Central memory CD8-positive, alpha-beta T cell (primary cell): ENCODE results near the gene SLC24A1.

ENCODE experiments used
- ATAC-seq: fragments of 150-1000 bp; cut with Tn5 transposase; replicated peaks from 2 replicates; pipeline ENCODE4 v1.10.0; 2022; ENCODE audit warnings: mild to moderate bottlenecking, moderate FRiP score, moderate number of reproducible peaks; ENCODE audit not compliant: poor library complexity, severe bottlenecking; ENCODE audit errors: extremely low read depth
- DNase-seq, 2 donors: peaks; one replicate each; pipeline ENCODE4 v3.0.0; 2021; ENCODE audit warnings: low spot score in 2 of 2
- H3K27ac Mint-ChIP-seq: one replicate; pipeline ENCODE4 v1.8.0; 2022; ENCODE audit warnings: low read depth, mild to moderate bottlenecking, moderate library complexity, mixed read lengths
- H3K27me3 Mint-ChIP-seq: one replicate; pipeline ENCODE4 v1.8.0; 2022; ENCODE audit warnings: mixed read lengths
- H3K36me3 Mint-ChIP-seq: one replicate; pipeline ENCODE4 v1.8.0; 2022; ENCODE audit warnings: mild to moderate bottlenecking, moderate library complexity, mixed read lengths; ENCODE audit not compliant: insufficient read depth
- H3K4me1 Mint-ChIP-seq: one replicate; pipeline ENCODE4 v1.8.0; 2022; ENCODE audit warnings: mixed read lengths
- H3K4me3 Mint-ChIP-seq: one replicate; pipeline ENCODE4 v1.8.0; 2022; ENCODE audit warnings: mild to moderate bottlenecking, moderate library complexity, mixed read lengths
- H3K9me3 Mint-ChIP-seq: one replicate; pipeline ENCODE4 v1.8.0; 2022; ENCODE audit warnings: mixed read lengths

SLC24A1 gene

DNA sequence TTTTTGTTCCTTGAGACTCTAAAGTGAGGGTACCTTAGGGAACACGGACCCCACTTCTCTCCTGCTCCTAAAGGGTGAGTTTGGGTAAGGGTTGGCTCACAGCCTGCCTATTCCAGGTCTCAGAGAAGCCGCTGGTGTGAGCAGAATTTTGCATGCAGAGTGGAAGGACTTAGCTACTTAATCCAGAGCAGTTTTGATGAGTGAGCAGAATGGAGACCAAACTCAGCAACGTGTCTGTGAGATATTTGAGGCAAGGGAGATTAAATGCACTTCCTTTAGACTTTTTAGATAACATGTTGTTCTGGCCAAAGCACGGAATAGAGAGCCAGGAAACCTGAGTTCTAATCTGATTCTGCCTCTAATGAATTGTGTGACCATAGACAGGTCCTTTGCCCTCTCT is 5.1 kb downstream of the SLC24A1 start:
- DNase-seq = no peak
- Mint-ChIP-seq H3K27me3 (no peaks in the 10 kb centered on the region), H3K4me1 (peaks cover 14% of the 10 kb centered on the region), H3K36me3 (peaks cover 1% of the 10 kb centered on the region), H3K9me3 (no peaks in the 10 kb centered on the region), H3K27ac (no peak overlapping the region), H3K4me3 (no peak overlapping the region)
- no peak for ATAC-seq

DNA sequence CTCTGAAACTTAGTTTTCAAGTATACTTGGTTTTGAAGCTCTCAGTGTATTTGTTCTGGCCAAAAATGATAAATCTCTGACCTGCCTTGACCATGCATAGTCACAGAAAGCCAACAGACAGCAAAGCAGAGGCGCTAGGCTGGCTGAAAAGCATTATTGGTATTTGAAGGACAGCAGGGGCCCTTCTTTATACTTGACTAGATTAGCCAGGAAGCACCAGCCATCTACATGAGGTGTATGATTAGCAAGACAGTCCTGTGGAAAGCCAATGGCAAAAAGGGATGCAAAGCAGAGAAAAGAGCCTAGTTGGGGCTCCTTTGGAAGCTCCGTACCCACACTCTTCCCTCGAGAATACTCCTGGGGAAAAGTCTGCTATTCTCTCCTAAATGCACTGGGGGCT is 7.8 kb downstream of the SLC24A1 start:
- Mint-ChIP-seq H3K36me3 (peaks cover 1% of the 10 kb centered on the region), H3K9me3 (no peaks in the 10 kb centered on the region), H3K27me3 (no peaks in the 10 kb centered on the region), H3K4me3 (no peak overlapping the region), H3K27ac (no peak overlapping the region), H3K4me1 (peaks cover 31% of the 10 kb centered on the region)
- no peak for ATAC-seq
- no peak for DNase-seq

DNA sequence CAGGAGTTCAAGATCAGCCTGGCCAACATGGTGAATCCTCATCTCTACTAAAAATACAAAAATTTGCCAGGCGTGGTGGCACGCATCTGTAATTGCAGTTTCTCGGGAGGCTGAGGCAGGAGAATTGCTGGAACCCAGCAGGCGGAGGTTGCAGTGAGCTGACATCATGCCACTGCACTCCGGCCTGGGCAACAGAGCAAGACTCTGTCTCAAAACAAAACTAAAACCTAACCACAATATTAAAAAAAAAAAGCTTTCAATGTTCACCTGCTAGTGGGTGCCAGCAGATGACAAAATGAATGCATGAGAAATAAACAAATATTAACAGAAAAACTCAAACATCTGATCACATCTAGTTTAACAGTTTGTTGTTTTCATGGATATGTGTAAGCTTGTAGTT is 9.0 kb downstream of the SLC24A1 start:
- H3K9me3 Mint-ChIP-seq = no peaks in the 10 kb centered on the region
- peaks cover 31% of the 10 kb centered on the region for H3K4me1 Mint-ChIP-seq
- ATAC-seq (no peak), DNase-seq (no peak)
- H3K4me3 Mint-ChIP-seq = peak overlapping the region; percentile 69
- no peaks in the 10 kb centered on the region for H3K27me3 Mint-ChIP-seq
- H3K27ac Mint-ChIP-seq = peak overlapping the region; percentile 83
- peaks cover 4% of the 10 kb centered on the region for H3K36me3 Mint-ChIP-seq

DNA sequence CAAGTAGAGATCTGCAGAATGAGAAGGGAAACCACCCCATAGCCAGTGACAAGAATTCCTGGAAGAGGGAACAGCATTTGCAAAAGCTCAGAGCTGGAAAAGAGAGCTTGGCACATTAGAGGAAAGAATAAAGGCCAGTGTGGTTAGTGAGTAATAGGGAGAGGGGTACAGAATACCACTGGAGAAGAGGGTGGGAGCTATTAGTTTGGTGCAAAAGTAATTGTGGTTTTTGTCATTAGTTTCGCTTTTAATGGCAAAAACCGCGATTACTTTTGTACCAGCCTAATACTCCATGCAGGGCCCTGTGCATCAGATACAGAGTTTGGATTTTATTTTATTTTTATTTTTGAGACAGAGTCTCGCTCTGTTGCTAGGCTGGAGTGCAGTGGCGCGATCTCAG is 9.8 kb downstream of the SLC24A1 start:
- ATAC-seq (peak; percentile 46), DNase-seq (no peak)
- Mint-ChIP-seq H3K27ac (peak overlapping the region; percentile 83), H3K4me3 (peak overlapping the region; percentile 69), H3K27me3 (no peaks in the 10 kb centered on the region), H3K9me3 (no peaks in the 10 kb centered on the region), H3K36me3 (peaks cover 4% of the 10 kb centered on the region), H3K4me1 (peaks cover 31% of the 10 kb centered on the region)

DNA sequence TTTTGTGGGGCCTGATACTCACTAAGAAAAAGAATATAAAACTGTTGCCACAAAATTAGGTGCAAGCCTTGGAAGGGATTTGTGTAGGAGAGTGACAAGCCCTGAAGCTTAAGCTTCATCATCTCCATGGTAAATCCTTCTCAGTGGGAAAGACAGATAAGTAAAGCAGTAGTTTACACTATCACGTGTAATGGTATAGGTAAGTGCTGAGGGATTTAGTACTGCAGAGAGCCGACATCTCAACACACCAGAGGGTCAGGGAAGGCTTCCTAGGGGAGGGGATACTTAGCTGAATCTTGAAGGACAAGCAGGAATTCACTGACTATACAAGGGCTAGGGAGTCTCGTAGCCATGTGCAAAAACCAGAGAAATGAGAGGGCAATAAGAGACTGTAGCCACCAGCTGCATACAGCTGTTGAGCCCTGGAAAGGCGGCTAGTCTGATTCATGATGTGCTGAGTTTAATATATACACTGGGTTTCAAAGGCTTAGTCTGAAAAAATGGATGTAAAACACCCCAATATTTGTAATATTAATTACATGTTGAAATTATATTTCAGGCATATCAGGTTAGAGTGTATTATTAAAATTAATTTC is 11.1 kb downstream of the SLC24A1 start:
- Mint-ChIP-seq H3K27ac (no peak overlapping the region), H3K27me3 (no peaks in the 10 kb centered on the region), H3K36me3 (peaks cover 4% of the 10 kb centered on the region), H3K9me3 (no peaks in the 10 kb centered on the region), H3K4me3 (no peak overlapping the region), H3K4me1 (peaks cover 31% of the 10 kb centered on the region)
- no peak for DNase-seq
- ATAC-seq = no peak

DNA sequence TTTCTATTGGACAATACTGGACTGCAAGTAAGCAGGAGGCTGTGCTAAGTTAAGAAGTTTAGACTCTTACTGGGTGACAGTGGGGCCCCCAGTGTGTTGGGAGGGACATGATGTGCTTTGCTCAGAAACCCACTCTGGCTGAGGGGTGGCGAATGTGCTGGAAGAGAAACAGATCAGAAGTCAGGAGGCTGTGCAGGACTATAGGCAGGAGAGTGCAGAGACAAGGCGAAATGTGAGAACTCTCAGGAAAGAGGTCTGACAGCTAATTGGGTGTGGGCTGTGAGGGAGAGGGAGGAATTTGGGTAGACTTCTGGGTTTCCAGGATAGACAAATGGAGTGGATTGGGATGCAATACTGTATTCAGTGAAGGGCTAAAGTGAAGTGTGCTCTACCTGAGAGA is 12.0 kb downstream of the SLC24A1 start:
- Mint-ChIP-seq H3K27ac (peak overlapping the region; percentile 54), H3K9me3 (no peaks in the 10 kb centered on the region)

DNA sequence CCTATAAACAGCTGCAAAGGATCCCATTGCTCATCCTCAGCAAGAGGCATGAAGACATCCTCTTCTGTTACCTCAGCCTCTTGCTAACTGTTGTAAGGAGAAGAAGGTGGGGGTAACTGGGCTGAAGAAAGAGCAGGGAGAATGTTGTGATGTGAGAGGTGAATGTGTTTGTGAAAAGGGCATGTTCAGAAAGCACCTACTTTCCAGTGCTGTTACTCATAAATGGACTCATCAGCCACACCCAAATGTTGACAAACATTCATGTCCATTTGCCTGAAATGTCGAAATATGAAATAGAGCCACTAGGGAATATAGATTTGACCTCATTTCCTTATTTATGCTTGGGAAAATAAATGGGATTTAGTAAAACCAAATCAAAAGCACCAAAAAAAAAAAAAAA is 12.6 kb downstream of the SLC24A1 start:
- peaks cover 4% of the 10 kb centered on the region for H3K36me3 Mint-ChIP-seq
- ATAC-seq = no peak
- no peaks in the 10 kb centered on the region for H3K27me3 Mint-ChIP-seq
- H3K4me1 Mint-ChIP-seq = peaks cover 37% of the 10 kb centered on the region
- DNase-seq = no peak
- no peak overlapping the region for H3K27ac Mint-ChIP-seq
- H3K4me3 Mint-ChIP-seq = no peak overlapping the region
- H3K9me3 Mint-ChIP-seq = no peaks in the 10 kb centered on the region

More for the DNA sequence above, 12.0 kb downstream of the SLC24A1 start:
- H3K4me1 Mint-ChIP-seq = peaks cover 35% of the 10 kb centered on the region
- no peaks in the 10 kb centered on the region for H3K27me3 Mint-ChIP-seq
- ATAC-seq = no peak
- DNase-seq = no peak
- peaks cover 4% of the 10 kb centered on the region for H3K36me3 Mint-ChIP-seq
- no peak overlapping the region for H3K4me3 Mint-ChIP-seq

DNA sequence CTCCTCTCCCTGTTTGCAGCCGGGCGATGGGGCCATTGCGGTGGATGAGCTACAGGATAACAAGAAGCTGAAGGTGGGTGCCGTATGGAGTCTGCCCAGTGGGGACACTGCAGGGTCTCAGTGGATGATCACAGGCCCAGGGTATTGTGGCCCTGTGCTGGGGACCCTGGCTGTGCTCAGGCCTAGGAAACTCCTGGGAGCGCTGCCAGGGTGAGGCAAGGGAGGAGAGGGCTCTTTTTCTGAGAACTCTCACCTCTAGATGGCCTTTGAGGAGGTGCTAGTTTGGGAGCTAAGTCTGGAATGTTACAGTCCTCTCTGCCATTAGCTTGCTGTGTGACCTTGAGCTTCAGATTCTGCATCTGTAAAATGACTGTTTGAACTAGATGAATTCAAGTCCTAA is 16.4 kb downstream of the SLC24A1 start:
- H3K4me1 Mint-ChIP-seq = peaks cover 14% of the 10 kb centered on the region
- no peaks in the 10 kb centered on the region for H3K9me3 Mint-ChIP-seq
- peaks cover 3% of the 10 kb centered on the region for H3K36me3 Mint-ChIP-seq
- H3K27ac Mint-ChIP-seq = no peak overlapping the region
- DNase-seq = no peak
- H3K27me3 Mint-ChIP-seq = no peaks in the 10 kb centered on the region
- H3K4me3 Mint-ChIP-seq = no peak overlapping the region
- no peak for ATAC-seq

DNA sequence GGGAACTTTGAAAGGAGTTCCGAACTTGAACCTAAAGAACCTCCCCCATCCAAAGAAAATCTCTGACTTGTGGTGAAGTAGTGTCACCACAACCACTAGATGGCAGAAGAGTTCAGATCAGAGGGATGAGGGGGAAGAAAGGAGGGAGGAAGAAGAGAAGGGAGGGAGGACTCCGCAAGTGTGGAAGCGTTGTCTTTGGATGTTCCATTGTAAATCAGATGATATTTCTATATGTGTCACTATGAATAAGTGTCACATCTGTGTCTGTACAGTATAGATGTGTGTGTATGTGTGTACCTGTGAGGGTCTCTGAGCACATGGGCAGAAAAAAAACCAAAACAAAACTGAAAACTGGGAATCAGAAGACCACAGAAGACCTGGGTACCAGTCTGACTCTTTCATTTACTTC is 16.9 kb downstream of the SLC24A1 start:
- Mint-ChIP-seq H3K27ac (peak overlapping the region; percentile 39), H3K4me3 (no peak overlapping the region), H3K27me3 (no peaks in the 10 kb centered on the region), H3K4me1 (peaks cover 11% of the 10 kb centered on the region), H3K9me3 (no peaks in the 10 kb centered on the region), H3K36me3 (peaks cover 5% of the 10 kb centered on the region)
- ATAC-seq (peak; percentile 60), DNase-seq (peak in 1 of 2 donors; percentile 29)

DNA sequence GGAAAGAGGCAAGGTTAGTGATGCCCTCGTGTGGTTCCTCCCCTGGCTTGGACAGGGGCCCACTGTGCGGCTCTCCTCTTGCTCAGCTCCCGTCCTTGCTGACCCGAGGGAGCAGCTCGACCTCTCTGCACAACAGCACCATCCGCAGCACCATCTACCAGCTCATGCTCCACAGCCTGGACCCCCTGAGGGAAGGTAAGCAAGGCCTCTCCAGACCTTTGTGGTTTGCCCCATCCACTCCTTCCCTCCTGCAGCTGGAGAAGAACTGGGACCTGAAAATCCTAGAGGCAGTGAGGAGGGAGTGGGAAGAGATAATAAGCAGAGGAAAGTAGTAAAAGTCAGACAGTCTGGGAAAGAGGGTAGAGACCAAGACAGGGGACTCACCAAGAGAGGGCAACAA is 17.8 kb downstream of the SLC24A1 start:
- Mint-ChIP-seq H3K27ac (peak overlapping the region; percentile 39), H3K4me3 (no peak overlapping the region), H3K4me1 (peaks cover 7% of the 10 kb centered on the region), H3K27me3 (no peaks in the 10 kb centered on the region), H3K9me3 (no peaks in the 10 kb centered on the region), H3K36me3 (peaks cover 5% of the 10 kb centered on the region)
- DNase-seq (no peak), ATAC-seq (no peak)

DNA sequence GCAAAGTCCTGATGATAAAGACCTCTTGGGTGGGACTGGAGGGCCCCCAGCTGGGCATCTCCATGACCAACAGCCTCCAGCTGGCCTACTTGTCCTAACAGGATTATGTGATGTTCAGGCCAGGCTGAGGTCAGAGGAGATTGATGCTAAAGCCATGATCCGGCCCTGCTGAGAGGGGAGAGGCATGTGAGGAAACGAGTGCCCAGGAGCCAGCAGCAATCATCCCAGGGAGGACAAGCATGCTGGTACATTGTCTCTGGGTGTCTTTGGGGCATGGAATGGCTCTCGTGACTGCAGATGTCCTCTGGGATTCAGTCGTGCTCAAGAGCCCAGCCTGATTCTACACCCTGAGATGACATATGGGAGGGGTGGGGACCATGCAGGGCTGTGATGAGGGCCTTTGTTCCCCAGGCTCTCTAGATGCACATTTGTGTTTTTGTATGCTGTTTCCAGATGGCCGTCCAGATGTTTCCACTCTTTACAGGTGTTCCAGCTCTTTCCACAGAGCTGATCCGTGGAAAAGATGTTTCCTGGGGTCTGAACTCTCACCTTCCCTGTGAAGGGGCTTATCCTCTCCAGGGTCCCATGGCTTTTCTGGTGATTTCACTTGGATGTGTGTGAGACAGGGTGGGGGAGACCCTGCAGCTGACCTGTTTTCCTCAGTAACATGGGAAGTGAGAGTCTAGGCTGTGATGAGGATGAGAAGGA is 20.2 kb downstream of the SLC24A1 start:
- peaks cover 12% of the 10 kb centered on the region for H3K4me1 Mint-ChIP-seq
- ATAC-seq (no peak), DNase-seq (no peak)
- H3K36me3 Mint-ChIP-seq = peaks cover 6% of the 10 kb centered on the region
- no peaks in the 10 kb centered on the region for H3K27me3 Mint-ChIP-seq
- H3K4me3 Mint-ChIP-seq = no peak overlapping the region
- no peak overlapping the region for H3K27ac Mint-ChIP-seq
- no peaks in the 10 kb centered on the region for H3K9me3 Mint-ChIP-seq

DNA sequence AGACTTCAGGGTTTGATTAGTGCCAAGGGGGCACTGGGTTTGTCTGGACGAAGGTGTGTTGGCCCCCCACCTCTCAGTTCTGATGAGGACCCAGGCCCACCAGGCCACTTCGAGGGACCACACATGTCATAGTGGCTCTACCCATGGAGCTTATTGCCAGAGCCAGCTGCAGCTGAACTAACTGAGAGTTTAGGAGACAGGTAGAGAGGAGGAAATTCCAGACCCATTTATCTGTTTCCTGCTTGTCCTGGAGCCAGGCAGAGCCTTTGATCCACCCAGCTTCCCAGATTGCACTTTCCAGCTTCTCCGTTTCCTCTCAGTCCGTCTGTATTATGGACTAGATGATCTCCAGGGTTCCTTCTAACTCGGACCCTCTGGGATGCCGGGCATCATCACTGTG is 20.9 kb downstream of the SLC24A1 start:
- H3K4me3 Mint-ChIP-seq = no peak overlapping the region
- DNase-seq (no peak), ATAC-seq (no peak)
- H3K36me3 Mint-ChIP-seq = peaks cover 7% of the 10 kb centered on the region
- H3K4me1 Mint-ChIP-seq = peaks cover 12% of the 10 kb centered on the region
- H3K27me3 Mint-ChIP-seq = no peaks in the 10 kb centered on the region
- no peak overlapping the region for H3K27ac Mint-ChIP-seq
- H3K9me3 Mint-ChIP-seq = no peaks in the 10 kb centered on the region

DNA sequence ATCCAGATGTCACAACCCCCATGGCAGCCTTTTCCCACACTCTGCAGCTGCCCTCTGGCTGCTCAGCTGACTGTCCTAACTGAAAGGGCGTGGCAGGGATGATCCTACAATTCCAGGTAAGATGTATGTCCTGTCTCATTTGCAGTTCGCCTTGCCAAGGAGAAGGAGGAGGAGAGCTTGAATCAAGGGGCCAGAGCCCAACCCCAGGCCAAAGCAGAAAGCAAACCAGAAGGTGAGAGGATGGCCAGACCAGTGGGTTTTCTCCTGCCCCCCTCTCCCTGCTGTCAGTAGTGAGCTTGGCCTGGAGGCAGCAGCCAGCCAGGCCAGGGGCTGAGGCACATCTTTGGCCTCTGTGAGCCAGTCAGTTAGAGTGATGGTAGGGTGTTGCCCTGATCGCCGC is 22.5 kb downstream of the SLC24A1 start:
- no peak for ATAC-seq
- peaks cover 7% of the 10 kb centered on the region for H3K36me3 Mint-ChIP-seq
- H3K4me3 Mint-ChIP-seq = no peak overlapping the region
- no peak overlapping the region for H3K27ac Mint-ChIP-seq
- DNase-seq = no peak
- H3K27me3 Mint-ChIP-seq = no peaks in the 10 kb centered on the region
- H3K9me3 Mint-ChIP-seq = no peaks in the 10 kb centered on the region
- peaks cover 6% of the 10 kb centered on the region for H3K4me1 Mint-ChIP-seq
